NCI-H1092 (cell line): Measurements from ENCODE around the gene LRP4.

Source experiments
- DNase-seq: peaks from one replicate; lab custom pipeline; 2025; lab: John Stamatoyannopoulos, UW

The LRP4 gene

DNA sequence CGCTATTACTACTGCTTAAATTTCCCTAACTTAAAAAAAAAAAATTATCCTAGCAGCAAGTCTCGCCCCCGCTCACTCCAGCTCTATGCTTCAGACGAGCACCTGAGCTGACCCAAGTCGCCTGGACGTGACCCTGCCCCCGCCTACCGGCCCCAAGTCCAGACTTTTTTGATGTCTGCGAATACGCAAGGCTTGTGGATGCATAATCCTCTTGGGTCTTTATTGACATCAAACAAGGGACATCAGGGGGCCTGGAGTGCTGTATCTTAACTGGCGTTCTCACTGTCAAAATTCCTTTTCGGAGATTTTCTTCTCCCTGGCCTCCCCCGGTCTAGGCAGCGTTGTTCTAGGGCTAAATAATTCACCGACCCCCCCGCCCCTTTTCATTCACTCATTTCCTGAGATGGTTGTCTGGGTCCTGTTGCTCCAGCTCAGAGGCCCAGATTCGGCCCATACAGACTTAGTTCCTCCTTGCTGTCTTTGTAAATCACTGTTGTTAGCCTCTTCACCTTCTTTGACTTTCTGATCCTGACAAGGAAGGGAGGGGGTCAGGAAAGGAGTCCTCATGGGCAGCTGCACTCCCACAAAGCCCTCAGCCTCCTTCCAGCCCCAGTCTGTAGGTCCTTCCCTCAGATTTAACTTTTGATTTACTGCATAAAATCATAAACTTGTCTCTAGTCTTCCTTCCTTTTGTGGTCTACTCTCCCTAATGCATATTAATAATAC is 601 bp upstream of the LRP4 start:
- no peak for DNase-seq

DNA sequence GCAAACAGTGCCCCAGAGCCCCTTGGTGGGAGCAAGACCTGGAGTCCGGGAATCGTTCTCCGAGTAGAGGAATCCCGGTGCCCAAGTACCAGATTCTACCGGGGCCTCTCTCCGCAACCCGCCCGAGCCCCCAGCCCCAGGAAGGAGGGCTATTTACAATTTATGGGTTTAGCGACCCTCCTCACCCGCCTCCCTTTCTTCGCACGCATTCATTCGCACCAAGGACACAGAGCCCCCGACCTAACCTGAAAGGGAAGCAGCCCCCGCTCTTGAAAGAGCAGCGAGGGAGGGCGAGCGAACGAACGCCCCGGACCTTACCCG is 628 bp downstream of the LRP4 start:
- DNase-seq: no peak

GRCh38 chr11:46917109-46917761 is 1.1 kb downstream of the LRP4 start:
- DNase-seq: no peak

DNA sequence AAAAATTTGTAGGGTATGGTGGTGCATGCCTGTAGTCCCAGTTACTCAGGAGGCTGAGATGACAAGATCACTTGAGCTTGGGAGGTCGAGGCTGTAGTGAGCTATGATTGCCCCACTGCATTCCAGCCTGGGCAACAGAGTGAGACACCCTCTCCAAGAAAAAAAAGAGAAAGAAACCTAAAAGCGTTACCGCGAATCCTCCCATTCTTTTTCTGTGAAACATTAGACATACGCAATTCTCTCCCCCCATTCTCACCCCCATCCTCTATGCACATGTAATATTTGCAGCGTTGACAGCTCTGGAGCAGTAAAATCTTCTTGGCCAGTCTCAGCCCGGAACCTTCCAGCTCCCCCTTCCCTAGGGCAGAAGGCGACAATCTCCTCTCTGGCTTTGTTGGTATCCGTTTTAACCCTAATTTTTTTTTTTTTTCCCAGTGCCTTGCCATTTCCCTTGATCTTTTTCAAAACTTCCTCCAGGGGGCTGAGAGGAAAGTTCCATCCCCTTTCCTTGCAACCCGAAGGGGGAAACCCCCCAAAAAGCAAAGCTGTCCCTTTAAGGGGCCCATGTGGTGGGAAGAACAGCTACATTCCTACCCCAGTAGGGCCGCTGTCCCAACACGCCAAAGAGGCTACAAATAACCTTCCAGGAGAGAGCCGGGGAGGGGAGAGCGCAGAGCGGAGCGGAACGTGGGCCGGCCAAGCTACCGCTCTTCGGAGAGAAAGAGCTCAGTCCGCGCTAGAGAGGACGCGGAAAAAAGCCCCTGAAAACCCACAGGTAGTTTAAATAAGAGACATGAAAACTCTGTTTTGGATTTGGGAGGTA is 1.9 kb downstream of the LRP4 start:
- DNase-seq: peak; percentile 22

GRCh38 chr11:46914910-46915309 is 3.4 kb downstream of the LRP4 start:
- DNase-seq: no peak

- DNase-seq: no peak
Measured at GRCh38 chr11:46914363-46914762, 4.0 kb downstream of the LRP4 start.

GRCh38 chr11:46913484-46913883 is 4.9 kb downstream of the LRP4 start:
- DNase-seq: no peak

GRCh38 chr11:46912526-46913150 is 5.7 kb downstream of the LRP4 start:
- DNase-seq: peak; percentile 58

DNA sequence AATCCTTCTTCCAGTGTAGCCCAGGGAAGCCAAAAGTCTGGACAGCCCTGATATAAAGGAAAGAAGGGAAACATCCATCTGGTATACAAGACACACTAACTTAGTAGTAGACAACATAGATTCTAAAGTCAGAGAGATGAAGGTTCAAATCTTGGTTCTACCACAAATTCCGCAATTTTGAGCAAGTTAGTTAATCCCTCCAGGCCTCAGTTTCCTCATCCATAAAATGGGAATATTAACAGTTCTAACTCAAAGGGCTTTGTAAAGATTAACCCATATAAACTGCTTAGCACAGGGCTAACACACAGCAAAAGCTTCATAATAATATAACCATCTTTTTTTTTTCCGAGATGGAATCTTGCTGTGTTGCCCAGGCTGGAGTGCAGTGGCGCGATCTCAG is 10.7 kb downstream of the LRP4 start:
- DNase-seq: no peak

DNA sequence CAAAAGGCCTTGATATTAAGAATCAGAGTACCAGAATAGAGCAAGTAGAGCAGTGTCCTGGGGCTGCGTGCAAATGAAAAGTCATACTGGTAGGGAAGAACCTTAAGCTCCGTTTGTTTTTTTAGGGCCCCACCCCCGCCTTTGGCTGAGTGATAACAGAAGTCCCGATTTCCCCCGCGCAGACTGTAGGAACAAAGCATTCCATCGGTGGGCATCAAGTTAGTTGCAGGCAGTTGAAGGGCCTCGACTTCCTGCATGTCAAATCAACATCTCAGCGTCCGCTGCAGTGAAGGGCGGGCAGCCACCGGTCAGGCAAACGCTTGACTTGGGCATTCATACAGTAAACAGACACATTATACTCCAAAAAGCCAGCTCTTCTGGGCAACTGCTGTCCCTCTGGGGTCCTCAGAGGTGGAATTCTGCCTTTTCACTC is 11.7 kb downstream of the LRP4 start:
- DNase-seq: no peak

DNA sequence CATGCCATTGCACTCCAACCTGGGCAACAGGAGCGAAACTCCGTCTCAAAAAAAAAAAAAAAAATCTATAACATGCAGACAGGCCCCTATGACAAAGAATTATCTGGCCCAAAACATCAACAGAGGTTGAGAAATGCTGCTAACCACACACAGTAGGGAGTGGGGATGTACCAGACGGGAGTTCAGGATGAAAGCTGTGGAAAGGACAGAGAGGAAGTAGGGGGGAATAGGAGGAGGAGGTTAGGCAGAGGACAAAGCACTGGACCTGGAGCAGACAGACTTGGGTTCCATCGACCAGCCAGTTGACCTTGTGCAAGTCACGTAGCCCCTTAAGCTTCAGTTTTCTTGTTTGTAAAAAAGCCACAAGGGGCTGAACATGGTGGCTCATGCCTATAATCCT is 12.5 kb downstream of the LRP4 start:
- DNase-seq: no peak

- DNase-seq: peak; percentile 68
Measured at GRCh38 chr11:46903846-46904245, 14.5 kb downstream of the LRP4 start.

GRCh38 chr11:46902694-46903093 is 15.7 kb downstream of the LRP4 start:
- DNase-seq: no peak

- no peak for DNase-seq
Measured at GRCh38 chr11:46901156-46901555, 17.2 kb downstream of the LRP4 start.

DNA sequence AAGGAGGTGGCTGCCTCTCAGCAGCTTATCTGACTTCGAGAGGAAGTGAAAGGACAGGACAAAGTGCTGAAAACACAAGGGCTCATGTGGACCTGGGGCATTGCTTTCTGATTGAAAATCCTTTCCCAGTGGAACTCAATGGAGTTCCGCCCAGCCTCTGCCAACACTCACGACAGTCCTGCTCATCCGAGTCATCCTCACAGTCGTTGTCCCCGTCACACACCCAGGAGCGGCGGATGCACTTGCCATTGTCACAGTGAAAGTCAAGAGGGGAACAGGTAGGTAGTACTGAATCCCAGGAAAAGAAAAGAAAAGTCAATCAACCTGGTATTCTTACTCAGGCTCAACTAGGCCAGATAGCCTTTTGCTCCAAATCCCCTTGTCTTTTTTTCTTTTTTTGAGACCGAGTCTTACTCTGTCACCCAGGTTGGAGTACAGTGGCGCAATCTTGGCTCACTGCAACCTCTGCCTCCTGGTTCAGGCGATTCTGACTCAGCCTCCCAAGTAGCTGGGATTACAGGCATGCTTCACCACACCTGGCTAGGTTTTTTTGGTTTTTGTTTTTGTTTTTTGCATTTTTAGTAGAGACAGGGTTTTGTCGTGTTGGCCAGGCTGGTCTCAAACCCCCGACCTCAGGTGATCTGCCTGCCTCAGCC is 18.1 kb downstream of the LRP4 start:
- no peak for DNase-seq

DNA sequence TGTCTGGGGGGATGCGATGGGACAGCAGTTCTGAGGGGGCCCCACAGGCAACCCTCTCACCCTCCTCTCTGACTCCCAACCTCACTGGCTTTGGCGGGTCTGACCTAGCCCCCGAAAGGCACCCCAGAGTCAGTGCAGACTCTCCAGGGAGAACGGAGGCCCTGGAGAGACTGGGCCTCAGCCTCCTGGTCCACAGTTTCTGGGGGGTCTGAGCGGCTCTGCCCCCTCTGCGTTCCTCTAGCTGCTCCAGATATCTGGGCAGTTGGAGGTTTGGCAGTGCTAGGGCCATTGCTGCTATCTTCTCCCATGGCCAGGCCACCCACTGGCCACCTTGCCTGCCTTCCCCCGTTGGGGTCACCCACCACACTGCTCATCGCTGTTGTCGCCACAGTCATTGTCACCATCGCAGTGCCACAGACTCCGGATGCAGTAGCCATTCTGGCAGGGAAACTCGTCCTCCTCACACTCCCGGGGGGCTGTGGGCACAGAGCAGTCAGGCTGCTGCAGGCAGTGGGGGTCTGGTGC is 18.8 kb downstream of the LRP4 start:
- DNase-seq: no peak

GRCh38 chr11:46898396-46899095 is 19.8 kb downstream of the LRP4 start:
- no peak for DNase-seq

DNA sequence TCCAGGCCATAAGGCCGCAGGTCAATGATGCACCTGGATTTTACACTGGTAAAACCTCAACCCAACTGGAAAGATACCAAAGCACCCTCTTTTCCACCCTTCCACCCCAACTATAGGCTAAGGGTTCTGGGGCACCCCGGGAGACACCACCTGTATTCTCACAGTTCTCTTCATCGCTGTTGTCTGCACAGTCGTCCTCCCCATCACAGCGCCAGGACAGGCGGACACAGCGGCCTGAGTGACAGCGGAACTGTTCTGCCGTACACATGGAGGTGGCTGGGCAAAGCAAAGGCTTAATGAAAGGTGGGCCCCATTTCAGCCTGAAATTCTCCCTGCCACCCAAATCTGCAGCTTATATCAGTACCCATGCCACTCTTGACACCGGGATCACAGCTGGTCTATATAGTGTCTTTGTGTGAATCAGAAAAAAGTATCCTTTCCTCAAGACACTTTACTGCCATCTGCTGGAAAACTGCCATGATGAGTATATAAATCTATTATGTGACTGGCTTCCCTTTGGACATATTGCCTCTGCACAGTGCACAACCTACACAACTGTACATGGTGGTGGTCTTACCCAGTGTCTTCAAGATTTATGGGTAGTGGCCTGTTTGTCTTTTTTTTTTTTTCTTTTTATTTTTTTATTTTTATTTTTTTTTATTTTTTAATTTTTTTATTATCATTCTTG is 21.5 kb downstream of the LRP4 start:
- DNase-seq: peak; percentile 50

DNA sequence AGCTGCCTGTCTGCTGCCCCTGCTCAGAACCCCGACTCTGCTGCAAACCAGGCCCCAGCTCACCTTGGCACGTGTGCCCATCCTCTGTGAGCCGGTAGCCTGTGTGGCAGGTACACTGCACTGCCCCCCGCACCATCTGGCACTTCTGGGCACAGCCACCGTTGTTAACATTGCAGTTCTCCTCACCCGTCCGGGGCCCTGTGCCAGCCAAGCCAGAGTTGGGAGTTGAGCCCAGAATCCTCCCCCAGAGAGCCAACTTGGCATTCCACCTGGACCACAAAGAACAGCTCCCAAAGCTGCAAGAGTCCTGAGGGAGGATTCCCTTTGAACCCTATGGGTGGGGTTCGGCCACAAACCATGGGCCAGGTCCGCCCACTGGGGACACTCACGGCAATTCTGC is 22.5 kb downstream of the LRP4 start:
- DNase-seq: peak; percentile 76

DNA sequence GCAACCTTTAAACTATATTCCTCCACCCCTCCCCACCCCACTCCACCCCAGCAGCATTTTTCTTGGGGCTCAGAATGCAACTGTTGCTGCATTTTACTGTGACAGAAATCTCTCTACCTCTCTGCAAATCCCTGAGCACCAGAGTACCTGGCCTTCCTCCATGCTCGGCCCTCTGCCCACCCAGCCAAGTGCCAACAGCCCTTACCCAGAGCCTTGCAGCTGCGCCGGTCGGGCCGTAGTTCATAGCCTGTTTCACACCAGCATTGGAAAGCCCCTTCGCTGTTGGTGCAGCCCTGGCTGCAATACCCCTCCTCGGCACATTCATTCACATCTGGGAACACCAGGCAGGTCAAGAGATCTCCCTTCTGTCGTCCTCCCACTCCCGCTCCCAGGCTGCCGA is 23.4 kb downstream of the LRP4 start:
- DNase-seq: peak; percentile 25

GRCh38 chr11:46894506-46894905 is 23.8 kb downstream of the LRP4 start:
- peak; percentile 74 for DNase-seq
